GM19240 (cell line): ENCODE data around the gene RPL3.

ENCODE experiments used
- DNase-seq: peaks from one replicate; pipeline ENCODE4 v3.0.0; 2011; ENCODE audit warnings: low spot score; ENCODE audit not compliant: insufficient read length

The RPL3 gene

GRCh38 chr22:39283322-39284141, 35.9 kb downstream of the RPL3 start:
- DNase-seq, result no peak

- no peak for DNase-seq
These were observed 36.6 kb downstream of the RPL3 start for GRCh38 chr22:39282645-39283321.

- no peak for DNase-seq
These were observed 38.3 kb downstream of the RPL3 start for GRCh38 chr22:39281126-39281525.

- no peak for DNase-seq
These were observed 39.2 kb downstream of the RPL3 start for GRCh38 chr22:39280250-39280649.

GRCh38 chr22:39279170-39279850, 40.1 kb downstream of the RPL3 start:
- no peak for DNase-seq

GRCh38 chr22:39278040-39278439, 41.4 kb downstream of the RPL3 start:
- DNase-seq, result no peak

- no peak for DNase-seq
These were observed 42.2 kb downstream of the RPL3 start for GRCh38 chr22:39277142-39277607.

- DNase-seq, result no peak
These were observed 42.8 kb downstream of the RPL3 start for GRCh38 chr22:39276440-39277141.

GRCh38 chr22:39275814-39276439, 43.5 kb downstream of the RPL3 start:
- DNase-seq, result no peak

GRCh38 chr22:39273950-39274887, 45.2 kb downstream of the RPL3 start:
- no peak for DNase-seq

- DNase-seq, result no peak
These were observed 48.6 kb downstream of the RPL3 start for GRCh38 chr22:39270792-39271191.

GRCh38 chr22:39270280-39270679, 49.1 kb downstream of the RPL3 start:
- no peak for DNase-seq

- DNase-seq, result no peak
These were observed 50.2 kb downstream of the RPL3 start for GRCh38 chr22:39269095-39269790.

- DNase-seq, result no peak
These were observed 50.8 kb downstream of the RPL3 start for GRCh38 chr22:39268645-39269044.

GRCh38 chr22:39267974-39268373, 51.4 kb downstream of the RPL3 start:
- DNase-seq, result no peak

- peak; percentile 70 for DNase-seq
These were observed 52.9 kb downstream of the RPL3 start for GRCh38 chr22:39266398-39267030.

- no peak for DNase-seq
These were observed 54.1 kb downstream of the RPL3 start for GRCh38 chr22:39265143-39265886.
